ENCODE measurements around the gene TMED1. TPM values are rescaled to one million over a fixed set of nuclear protein-coding genes. Genes with fewer than 3 reads are reported as not detected.

The TMED1 gene
- total and polyA plus RNA-seq, 2 of the 13 experiments (the other 11 are each of a cell fraction or from before 2014, with no cell fraction given) = 48.3 to 51.8 TPM

DNA sequence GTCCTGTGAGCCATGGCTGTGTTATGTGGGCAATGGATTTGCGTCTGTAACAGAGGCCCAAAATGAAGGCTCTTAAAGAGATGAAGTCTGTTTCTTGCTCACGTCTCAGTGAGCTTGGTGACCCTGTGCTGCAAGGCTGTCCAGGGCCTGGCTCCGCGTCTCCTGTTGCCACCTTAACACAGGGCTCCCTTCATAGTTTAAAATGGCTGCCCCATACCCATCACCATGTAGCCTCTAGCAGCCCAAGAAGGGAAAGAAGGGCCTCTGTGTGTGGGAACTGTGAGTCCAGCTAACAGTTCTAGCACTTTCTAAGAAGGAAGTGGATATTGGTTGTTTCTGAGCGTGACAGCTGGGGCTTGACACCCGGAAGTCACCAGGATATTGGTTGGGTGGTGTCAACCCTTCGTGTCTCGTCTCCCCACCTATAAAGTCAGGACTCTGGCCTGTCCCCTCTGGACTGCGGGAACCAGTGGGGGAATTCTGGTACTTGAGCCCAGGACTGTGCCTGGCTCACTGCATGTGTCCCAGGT, 20.9 kb downstream of the TMED1 start:
- no peak for TF ChIP-seq ZNF776 (CRISPR knock-in tag; IDR thresholded peaks at IDR 0.05)
- TF ChIP-seq, protein P1, sequence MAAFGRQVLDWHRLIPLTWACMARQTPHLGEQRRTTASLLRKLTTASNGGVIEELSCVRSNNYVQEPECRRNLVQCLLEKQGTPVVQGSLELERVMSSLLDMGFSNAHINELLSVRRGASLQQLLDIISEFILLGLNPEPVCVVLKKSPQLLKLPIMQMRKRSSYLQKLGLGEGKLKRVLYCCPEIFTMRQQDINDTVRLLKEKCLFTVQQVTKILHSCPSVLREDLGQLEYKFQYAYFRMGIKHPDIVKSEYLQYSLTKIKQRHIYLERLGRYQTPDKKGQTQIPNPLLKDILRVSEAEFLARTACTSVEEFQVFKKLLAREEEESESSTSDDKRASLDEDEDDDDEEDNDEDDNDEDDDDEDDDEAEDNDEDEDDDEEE (CRISPR knock-in tag; IDR thresholded peaks at IDR 0.05) = no peak
- TF ChIP-seq ZNF234 (CRISPR knock-in tag; conservative IDR thresholded peaks at IDR 0.05) = no peak
- no peak for TF ChIP-seq ZNF264 (CRISPR knock-in tag; IDR thresholded peaks at IDR 0.05)
- TF ChIP-seq ZBTB3 (CRISPR knock-in tag; IDR thresholded peaks at IDR 0.05; ENCODE audit: borderline replicate concordance, low read depth) = no peak
- TF ChIP-seq KAT7 (CRISPR knock-in tag; IDR thresholded peaks at IDR 0.05; ENCODE audit: borderline replicate concordance) = no peak
- TF ChIP-seq, protein P2, sequence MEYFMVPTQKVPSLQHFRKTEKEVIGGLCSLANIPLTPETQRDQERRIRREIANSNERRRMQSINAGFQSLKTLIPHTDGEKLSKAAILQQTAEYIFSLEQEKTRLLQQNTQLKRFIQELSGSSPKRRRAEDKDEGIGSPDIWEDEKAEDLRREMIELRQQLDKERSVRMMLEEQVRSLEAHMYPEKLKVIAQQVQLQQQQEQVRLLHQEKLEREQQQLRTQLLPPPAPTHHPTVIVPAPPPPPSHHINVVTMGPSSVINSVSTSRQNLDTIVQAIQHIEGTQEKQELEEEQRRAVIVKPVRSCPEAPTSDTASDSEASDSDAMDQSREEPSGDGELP (IDR thresholded peaks at IDR 0.05; ENCODE audit: borderline replicate concordance, low read depth) = no peak
- TF ChIP-seq MED13 (CRISPR knock-in tag; IDR thresholded peaks at IDR 0.05) = no peak
- Histone ChIP-seq H3K9me3 (ENCODE audit: low read length) (no peaks in the 10 kb centered on the region), H3K4me3 (replicated peaks in 1 of 3; ENCODE audit: insufficient read depth in 1 of 3, low read depth in 2 of 3, low read length in 3 of 3) (no peak overlapping the region), H4K20me1 (ENCODE audit: insufficient read depth, low read length) (no peaks in the 10 kb centered on the region), H3K27ac (ENCODE audit: extremely low read length, insufficient read depth, low read length) (no peak overlapping the region), H3K36me3 (replicated peaks in 1 of 2; ENCODE audit: control insufficient read depth in 1 of 2, insufficient read depth in 2 of 2, low read length in 2 of 2) (peaks cover 9 to 42% of the 10 kb centered on the region in 2 experiments; a peak in 4 of 5 replicates), H2AFZ (ENCODE audit: low read length) (no peak overlapping the region), H3K79me2 (ENCODE audit: insufficient read depth, low read length) (no peaks in the 10 kb centered on the region), H3K4me2 (ENCODE audit: low read depth, low read length) (no peak overlapping the region), H3K27me3 (ENCODE audit: control insufficient read depth in 1 of 2, insufficient read depth in 2 of 2, low read length in 2 of 2) (peaks cover 0 to 2% of the 10 kb centered on the region in 2 experiments; a peak in 1 of 5 replicates), H3K4me1 (ENCODE audit: insufficient read depth, low read length) (peaks cover 22% of the 10 kb centered on the region), H3K9ac (ENCODE audit: insufficient read depth, low read depth, low read length) (no peak overlapping the region)
- in situ Hi-C loops (cut with HindIII; ENCODE audit: extremely low pct_ligation_motif_present, low pct_unique_long_range_greater_than_20kb) = no loop called here
- ChIA-PET CTCF (ENCODE audit: low intra/inter-chr PET ratio, low total read pairs) (no interaction called here), POLR2A (no interaction called here)
- ATAC-seq (no peak), FAIRE-seq (no peak), DNase-seq (ENCODE audit: low spot score) (no peak)
- intact Hi-C loops (cut with micrococcal nuclease; ENCODE audit: unreplicated experiment) = no loop called here
- WGBS (ENCODE audit: low lambda C conversion rate) = 100% methylated on average over 4 of the region's 9 CpGs
- BruUV-seq (replicated peaks) = no TSS peak
